Neutrophil (primary cell): Measurements from ENCODE around the gene GALNT7.

Source experiments
- H3K27ac ChIP-seq: fragments of 200-600 bp; sonication (generic); 2 replicates; pipeline ENCODE4 v1.5.1; 2016; ENCODE audit warnings: mild to moderate bottlenecking, moderate library complexity
- H3K27me3 ChIP-seq: fragments of 200-600 bp; sonication (generic); 2 replicates; pipeline ENCODE4 v1.6.0; 2016; ENCODE audit warnings: mild to moderate bottlenecking
- H3K36me3 ChIP-seq: fragments of 200-600 bp; sonication (generic); 2 replicates; pipeline ENCODE4 v1.5.1; 2017
- H3K4me1 ChIP-seq, 2 experiments: fragments of 200-600 bp in 1 of 2; sonication (generic) in 1 of 2; 1 replicate in 1 of 2; 2 replicates in 1 of 2; pipeline versions ENCODE4 v1.5.1 to v1.6.1; 2013 to 2016; ENCODE audit warnings: low read depth in 1 of 2, low read length in 1 of 2, mild to moderate bottlenecking in 1 of 2, moderate library complexity in 1 of 2; ENCODE audit not compliant: control insufficient read depth in 1 of 2, insufficient read depth in 1 of 2
- H3K4me3 ChIP-seq, 2 experiments: fragments of 200-600 bp in 1 of 2; sonication (generic) in 1 of 2; 1 replicate in 1 of 2; 2 replicates in 1 of 2; pipeline ENCODE4 v1.5.1; 2013 to 2016; ENCODE audit warnings: low read depth in 1 of 2, low read length in 1 of 2, mild to moderate bottlenecking in 1 of 2, moderate library complexity in 1 of 2
- H3K9me3 ChIP-seq: fragments of 200-600 bp; sonication (generic); 2 replicates; pipeline ENCODE4 v1.5.1; 2016
- CTCF ChIP-seq: fragments of 200-600 bp; sonication (generic); IDR thresholded peaks from 2 replicates; pipeline ENCODE4 v1.5.1; 2016; ENCODE audit warnings: antibody characterized with exemption

The GALNT7 gene

GRCh38 chr4:173343832-173344397, 175.3 kb downstream of the GALNT7 start:
- Histone ChIP-seq H3K36me3 (no peaks in the 10 kb centered on the region), H3K27ac (no peak overlapping the region), H3K27me3 (no peaks in the 10 kb centered on the region), H3K4me1 (no peaks in the 10 kb centered on the region), H3K4me3 (no peak overlapping the region), H3K9me3 (no peaks in the 10 kb centered on the region)
- no peak for TF ChIP-seq CTCF

- Histone ChIP-seq H3K4me1 (no peaks in the 10 kb centered on the region), H3K9me3 (no peaks in the 10 kb centered on the region), H3K27me3 (no peaks in the 10 kb centered on the region), H3K36me3 (no peaks in the 10 kb centered on the region), H3K4me3 (no peak overlapping the region), H3K27ac (no peak overlapping the region)
- no peak for TF ChIP-seq CTCF
Measured at GRCh38 chr4:173345648-173346047, 177.0 kb downstream of the GALNT7 start.

- no peak for TF ChIP-seq CTCF
- Histone ChIP-seq H3K4me3 (no peak overlapping the region), H3K27me3 (no peaks in the 10 kb centered on the region), H3K4me1 (no peaks in the 10 kb centered on the region), H3K9me3 (no peaks in the 10 kb centered on the region), H3K36me3 (no peaks in the 10 kb centered on the region), H3K27ac (no peak overlapping the region)
Measured at GRCh38 chr4:173346074-173346473, 177.5 kb downstream of the GALNT7 start.

GRCh38 chr4:173347467-173347866, 178.9 kb downstream of the GALNT7 start:
- H3K27ac ChIP-seq = no peak overlapping the region
- H3K27me3 ChIP-seq = no peaks in the 10 kb centered on the region
- no peaks in the 10 kb centered on the region for H3K4me1 ChIP-seq
- H3K36me3 ChIP-seq = no peaks in the 10 kb centered on the region
- H3K9me3 ChIP-seq = no peaks in the 10 kb centered on the region
- no peak for TF ChIP-seq CTCF
- H3K4me3 ChIP-seq = no peak overlapping the region

- no peak overlapping the region for H3K27ac ChIP-seq
- no peak for TF ChIP-seq CTCF
- H3K4me1 ChIP-seq = no peaks in the 10 kb centered on the region
- no peak overlapping the region for H3K4me3 ChIP-seq
- no peaks in the 10 kb centered on the region for H3K27me3 ChIP-seq
- H3K9me3 ChIP-seq = no peaks in the 10 kb centered on the region
- no peaks in the 10 kb centered on the region for H3K36me3 ChIP-seq
Measured at GRCh38 chr4:173357939-173358338, 189.3 kb downstream of the GALNT7 start.
